DOHH2 (cell line): ENCODE measurements around the gene SLC39A11.

Experiments
- EZH2phosphoT487 ChIP-seq: fragments of 200-600 bp; sonication (generic); IDR thresholded peaks from 2 replicates; pipeline ENCODE4 v1.6.1; 2017; ENCODE audit warnings: borderline replicate concordance, mild to moderate bottlenecking, antibody characterized with exemption, low read length, moderate library complexity, mixed read lengths
- TF ChIP-seq, protein P1 (sequence below): fragments of 200-600 bp; sonication (generic); IDR thresholded peaks from one replicate; pipeline ENCODE4 v1.5.1; 2014; ENCODE audit warnings: antibody characterized with exemption, mild to moderate bottlenecking, low read depth, low read length; ENCODE audit not compliant: poor library complexity, severe bottlenecking

DNA sequence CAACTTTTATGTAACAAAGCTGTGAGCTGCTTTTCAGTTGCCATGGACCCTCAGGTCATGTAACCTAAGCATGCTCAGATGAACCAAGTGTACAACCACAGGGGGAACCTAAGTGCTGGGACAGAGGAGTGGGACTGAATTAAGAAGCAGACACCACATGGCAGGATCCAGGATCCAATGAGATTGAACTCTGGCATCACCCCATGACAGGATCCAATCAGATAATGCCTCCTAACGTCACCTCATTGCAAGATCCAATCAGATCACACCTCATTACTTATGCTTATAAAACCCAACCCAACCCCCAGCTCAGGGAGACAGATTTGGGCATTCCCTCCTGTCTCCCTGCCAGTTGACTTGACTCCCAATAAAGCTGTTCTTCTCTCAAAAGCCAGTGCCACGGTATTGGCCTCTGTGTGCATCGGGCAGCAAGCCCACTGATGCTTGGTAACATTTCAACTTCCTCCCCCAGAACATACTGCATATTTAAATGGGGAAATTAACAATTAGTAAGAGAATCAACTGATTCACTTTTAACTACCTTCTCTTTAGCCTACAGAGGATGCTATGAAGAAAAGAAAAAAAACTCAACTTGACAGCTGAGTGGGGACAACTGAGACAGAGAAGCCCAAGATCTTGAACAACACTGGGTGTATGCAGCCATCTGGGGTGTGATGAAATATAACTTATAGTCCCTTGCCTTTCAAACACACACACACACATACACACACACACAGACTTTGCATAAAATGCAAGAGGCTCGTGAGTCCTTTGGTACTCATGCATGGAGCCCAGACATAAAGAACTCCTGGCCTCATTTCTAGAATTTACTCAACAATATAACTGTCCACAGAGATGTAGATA lies 148.4 kb downstream of the SLC39A11 start:
- TF ChIP-seq, protein P1, sequence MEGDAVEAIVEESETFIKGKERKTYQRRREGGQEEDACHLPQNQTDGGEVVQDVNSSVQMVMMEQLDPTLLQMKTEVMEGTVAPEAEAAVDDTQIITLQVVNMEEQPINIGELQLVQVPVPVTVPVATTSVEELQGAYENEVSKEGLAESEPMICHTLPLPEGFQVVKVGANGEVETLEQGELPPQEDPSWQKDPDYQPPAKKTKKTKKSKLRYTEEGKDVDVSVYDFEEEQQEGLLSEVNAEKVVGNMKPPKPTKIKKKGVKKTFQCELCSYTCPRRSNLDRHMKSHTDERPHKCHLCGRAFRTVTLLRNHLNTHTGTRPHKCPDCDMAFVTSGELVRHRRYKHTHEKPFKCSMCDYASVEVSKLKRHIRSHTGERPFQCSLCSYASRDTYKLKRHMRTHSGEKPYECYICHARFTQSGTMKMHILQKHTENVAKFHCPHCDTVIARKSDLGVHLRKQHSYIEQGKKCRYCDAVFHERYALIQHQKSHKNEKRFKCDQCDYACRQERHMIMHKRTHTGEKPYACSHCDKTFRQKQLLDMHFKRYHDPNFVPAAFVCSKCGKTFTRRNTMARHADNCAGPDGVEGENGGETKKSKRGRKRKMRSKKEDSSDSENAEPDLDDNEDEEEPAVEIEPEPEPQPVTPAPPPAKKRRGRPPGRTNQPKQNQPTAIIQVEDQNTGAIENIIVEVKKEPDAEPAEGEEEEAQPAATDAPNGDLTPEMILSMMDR, result no peak
- TF ChIP-seq EZH2phosphoT487, result no peak
